Measurements from ENCODE around the gene CCDC80.

The CCDC80 gene

DNA sequence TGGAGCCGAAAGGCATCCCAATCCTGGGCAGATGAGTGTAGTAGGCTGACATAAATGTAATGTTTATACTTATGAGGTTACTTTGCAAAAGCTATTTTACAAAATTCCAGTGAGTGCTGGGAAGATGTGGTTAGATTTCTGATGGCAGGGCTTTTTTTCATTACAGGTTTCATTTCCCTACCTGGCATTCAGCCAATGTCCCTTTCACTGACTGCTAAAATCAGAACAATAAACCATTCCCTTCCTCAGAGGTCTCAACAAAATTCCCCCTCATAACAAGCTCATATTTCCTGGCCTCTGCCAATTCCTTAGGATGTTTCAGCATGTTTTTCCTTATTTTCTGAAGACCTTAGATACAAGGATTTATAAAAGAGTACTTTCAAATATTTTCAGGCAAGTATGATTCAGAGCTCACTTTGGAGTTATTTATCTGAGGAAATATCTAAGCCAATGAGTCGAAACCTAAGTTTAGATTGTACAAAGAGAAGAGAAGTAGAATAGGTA is 40.9 kb upstream of the CCDC80 start:
- no peak overlapping the region for H3K4me3 ChIP-seq (ENCODE audit: low read depth, low read length)
- TF ChIP-seq, protein P1, sequence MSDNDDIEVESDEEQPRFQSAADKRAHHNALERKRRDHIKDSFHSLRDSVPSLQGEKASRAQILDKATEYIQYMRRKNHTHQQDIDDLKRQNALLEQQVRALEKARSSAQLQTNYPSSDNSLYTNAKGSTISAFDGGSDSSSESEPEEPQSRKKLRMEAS (IDR thresholded peaks at IDR 0.05; ENCODE audit: low read depth, low read length) = no peak
- TF ChIP-seq POLR2A (IDR thresholded peaks at IDR 0.05; ENCODE audit: extremely low read depth, insufficient read length) (no peak), MYC (IDR thresholded peaks at IDR 0.05; ENCODE audit: low read depth, low read length) (no peak)
- TF ChIP-seq, protein P2, sequence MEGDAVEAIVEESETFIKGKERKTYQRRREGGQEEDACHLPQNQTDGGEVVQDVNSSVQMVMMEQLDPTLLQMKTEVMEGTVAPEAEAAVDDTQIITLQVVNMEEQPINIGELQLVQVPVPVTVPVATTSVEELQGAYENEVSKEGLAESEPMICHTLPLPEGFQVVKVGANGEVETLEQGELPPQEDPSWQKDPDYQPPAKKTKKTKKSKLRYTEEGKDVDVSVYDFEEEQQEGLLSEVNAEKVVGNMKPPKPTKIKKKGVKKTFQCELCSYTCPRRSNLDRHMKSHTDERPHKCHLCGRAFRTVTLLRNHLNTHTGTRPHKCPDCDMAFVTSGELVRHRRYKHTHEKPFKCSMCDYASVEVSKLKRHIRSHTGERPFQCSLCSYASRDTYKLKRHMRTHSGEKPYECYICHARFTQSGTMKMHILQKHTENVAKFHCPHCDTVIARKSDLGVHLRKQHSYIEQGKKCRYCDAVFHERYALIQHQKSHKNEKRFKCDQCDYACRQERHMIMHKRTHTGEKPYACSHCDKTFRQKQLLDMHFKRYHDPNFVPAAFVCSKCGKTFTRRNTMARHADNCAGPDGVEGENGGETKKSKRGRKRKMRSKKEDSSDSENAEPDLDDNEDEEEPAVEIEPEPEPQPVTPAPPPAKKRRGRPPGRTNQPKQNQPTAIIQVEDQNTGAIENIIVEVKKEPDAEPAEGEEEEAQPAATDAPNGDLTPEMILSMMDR (IDR thresholded peaks at IDR 0.05; ENCODE audit: low read depth, low read length) = no peak
- DNase-seq (ENCODE audit: low read depth) = no peak

DNA sequence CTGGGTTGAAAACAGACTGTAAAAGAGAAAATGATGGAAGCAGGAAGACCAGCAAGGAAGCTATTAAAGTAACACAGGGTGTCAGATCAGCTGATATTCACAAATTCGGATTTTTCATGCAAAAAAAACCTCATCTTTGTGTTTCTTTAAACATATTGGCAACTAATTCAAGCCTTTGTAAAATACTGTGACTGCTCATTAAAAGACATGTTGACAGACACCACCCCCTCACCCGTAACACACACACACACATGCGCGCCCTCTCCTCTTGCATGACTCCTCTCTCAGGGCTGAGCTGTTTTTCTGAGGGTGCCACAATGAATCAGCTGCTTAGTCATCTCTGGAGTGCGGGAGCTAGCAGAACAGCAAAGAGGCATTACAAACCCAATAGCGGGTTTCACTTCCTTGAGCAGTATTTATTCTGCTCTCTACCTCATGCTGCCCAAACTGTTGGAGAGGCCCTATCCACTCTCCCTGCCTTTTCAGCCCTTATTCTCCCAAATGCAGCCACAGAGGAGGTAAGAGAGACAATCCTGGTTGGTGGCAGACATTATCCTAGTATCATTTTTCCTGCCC is 35.8 kb upstream of the CCDC80 start:
- DNase-seq (ENCODE audit: low read depth) = peak; percentile 95
- peak; percentile 41; the same call in 1 of the 2 replicates for TF ChIP-seq MYC (IDR thresholded peaks at IDR 0.05; ENCODE audit: low read depth, low read length)
- TF ChIP-seq, protein P1 (IDR thresholded peaks at IDR 0.05; ENCODE audit: low read depth, low read length) = no peak; the same call in none of the 2 replicates
- H3K4me3 ChIP-seq (ENCODE audit: low read depth, low read length) = peak overlapping the region; percentile 33

DNA sequence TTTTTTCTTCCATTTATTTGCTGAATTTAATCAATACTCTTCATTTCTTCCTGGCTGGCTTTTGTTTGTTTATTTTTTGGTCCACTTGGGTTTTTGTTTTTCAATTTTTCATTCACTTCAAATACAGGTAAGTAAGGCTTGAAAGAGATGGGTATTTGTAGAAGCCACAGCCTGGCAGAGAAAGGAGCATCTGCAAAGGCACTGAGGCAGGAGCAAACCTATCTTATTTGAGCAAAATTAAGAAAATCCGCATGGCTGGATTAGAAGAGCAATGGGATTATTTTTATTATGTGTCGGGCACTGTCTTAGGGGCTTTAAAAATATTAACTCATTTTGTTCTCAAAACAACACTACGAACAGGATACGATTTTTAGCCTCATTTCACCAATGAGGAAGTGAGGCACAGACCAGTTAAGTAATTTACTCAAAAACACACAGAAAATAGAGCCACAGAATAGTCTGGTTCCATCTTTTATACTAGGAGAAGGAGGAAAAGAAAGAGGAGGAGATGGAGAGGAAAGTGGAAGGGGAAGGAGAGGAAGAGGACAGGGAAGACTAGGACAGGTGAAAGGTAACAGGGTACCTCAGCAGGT is 35.1 kb upstream of the CCDC80 start:
- peak; percentile 18 for DNase-seq (ENCODE audit: low read depth)
- no peak overlapping the region for H3K4me3 ChIP-seq (ENCODE audit: low read depth, low read length)
- no peak for TF ChIP-seq MYC (IDR thresholded peaks at IDR 0.05; ENCODE audit: low read depth, low read length)
- TF ChIP-seq, protein P2 (IDR thresholded peaks at IDR 0.05; ENCODE audit: low read depth, low read length) = no peak
- TF ChIP-seq POLR2A (IDR thresholded peaks at IDR 0.05; ENCODE audit: extremely low read depth, insufficient read length) = no peak
- TF ChIP-seq, protein P1 (IDR thresholded peaks at IDR 0.05; ENCODE audit: low read depth, low read length) = no peak

- TF ChIP-seq MYC (IDR thresholded peaks at IDR 0.05; ENCODE audit: low read depth, low read length) (no peak), POLR2A (IDR thresholded peaks at IDR 0.05; ENCODE audit: extremely low read depth, insufficient read length) (no peak)
- TF ChIP-seq, protein P1 (IDR thresholded peaks at IDR 0.05; ENCODE audit: low read depth, low read length) = no peak
- no peak overlapping the region for H3K4me3 ChIP-seq (ENCODE audit: low read depth, low read length)
- no peak for DNase-seq (ENCODE audit: low read depth)
These were observed 34.4 kb upstream of the CCDC80 start for GRCh38 chr3:112675349-112675748.

DNA sequence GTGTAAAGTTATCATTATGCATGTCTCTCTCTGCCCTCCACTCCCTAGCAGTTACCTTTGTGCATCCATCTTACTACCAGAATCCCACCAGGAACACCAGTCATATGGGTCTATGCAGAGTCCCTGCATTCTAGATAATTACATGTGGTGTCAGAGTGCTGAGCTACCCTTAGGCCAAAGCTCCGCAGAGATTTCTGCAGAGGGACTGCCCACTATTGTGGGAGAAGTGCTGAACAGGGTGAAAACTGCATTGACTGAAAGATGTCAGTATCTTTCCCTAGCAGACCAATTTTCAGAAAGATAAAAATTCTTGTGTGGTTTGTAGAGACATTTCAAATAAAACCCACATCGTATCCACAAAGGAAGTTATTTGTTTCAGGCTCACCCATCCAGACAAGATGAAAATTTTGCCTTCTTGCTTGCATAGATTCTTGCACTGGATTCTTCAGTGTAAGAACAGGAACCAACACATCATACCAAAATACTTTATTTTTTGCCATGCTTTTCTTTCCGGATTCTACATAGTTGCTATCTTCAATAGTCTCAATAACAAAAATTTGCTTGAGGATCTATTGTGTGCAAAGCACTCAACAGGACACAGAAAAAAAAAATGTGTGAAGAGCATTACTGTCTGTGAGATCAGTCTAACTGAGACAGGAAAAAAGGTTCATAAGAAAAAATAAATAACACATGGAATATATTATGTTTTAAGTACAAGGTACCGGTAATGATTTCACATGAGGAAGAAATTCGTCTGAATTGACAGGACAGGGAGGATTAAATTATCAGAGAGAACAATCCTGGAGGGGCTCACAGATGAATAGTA is 32.0 kb upstream of the CCDC80 start:
- TF ChIP-seq, protein P2 (IDR thresholded peaks at IDR 0.05; ENCODE audit: low read depth, low read length) = no peak
- TF ChIP-seq, protein P1 (IDR thresholded peaks at IDR 0.05; ENCODE audit: low read depth, low read length) = no peak
- no peak for TF ChIP-seq MYC (IDR thresholded peaks at IDR 0.05; ENCODE audit: low read depth, low read length)
- TF ChIP-seq POLR2A (IDR thresholded peaks at IDR 0.05; ENCODE audit: extremely low read depth, insufficient read length) = no peak
- no peak overlapping the region for H3K4me3 ChIP-seq (ENCODE audit: low read depth, low read length)
- no peak for DNase-seq (ENCODE audit: low read depth)

GRCh38 chr3:112671930-112672715 is 31.2 kb upstream of the CCDC80 start:
- DNase-seq (ENCODE audit: low read depth) = no peak
- no peak overlapping the region for H3K4me3 ChIP-seq (ENCODE audit: low read depth, low read length)

More at GRCh38 chr3:112671930-112672715, 31.2 kb upstream of the CCDC80 start:
- TF ChIP-seq, protein P1 (IDR thresholded peaks at IDR 0.05; ENCODE audit: low read depth, low read length) = no peak
- TF ChIP-seq MYC (IDR thresholded peaks at IDR 0.05; ENCODE audit: low read depth, low read length) = no peak
- no peak for TF ChIP-seq POLR2A (IDR thresholded peaks at IDR 0.05; ENCODE audit: extremely low read depth, insufficient read length)
- TF ChIP-seq, protein P2 (IDR thresholded peaks at IDR 0.05; ENCODE audit: low read depth, low read length) = no peak

Data from NB4 (cell line).